Spleen (tissue), 11 donors: Measurements from ENCODE around the gene SDK1. TPM values are rescaled to one million over a fixed set of nuclear protein-coding genes. Genes with fewer than 3 reads are reported as not detected.
A peak's percentile ranks its signal among the peaks of the same experiment; 100 is the strongest.

ENCODE experiments used
- DNase-seq: peaks from one replicate; pipeline ENCODE4 v3.0.0-alpha.2; 2020
- H3K27ac ChIP-seq, 8 donors: fragments of 200-600 bp; sonication (generic) in 7 of 8; 1 replicate in 4 of 8; 2 replicates in 4 of 8; pipeline versions ENCODE4 v1.5.0 to v1.8.0; 2016 to 2021; ENCODE audit warnings: inconsistent platforms in 4 of 8, mild to moderate bottlenecking in 4 of 8, moderate library complexity in 1 of 8
- H3K27me3 ChIP-seq, 7 donors: fragments of 200-600 bp; sonication (generic) in 6 of 7; replicated peaks in 1 of 7; 1 replicate in 4 of 7; 2 replicates in 3 of 7; pipeline versions ENCODE4 v1.5.0 to v1.8.0; 2016 to 2021; ENCODE audit warnings: inconsistent platforms in 3 of 7, mild to moderate bottlenecking in 1 of 7
- H3K36me3 ChIP-seq, 6 donors: fragments of 200-600 bp; sonication (generic) in 5 of 6; 1 replicate in 4 of 6; 2 replicates in 2 of 6; pipeline versions ENCODE4 v1.5.0 to v1.8.0; 2016 to 2021; ENCODE audit warnings: inconsistent platforms in 2 of 6
- H3K4me1 ChIP-seq, 6 donors: fragments of 200-600 bp; sonication (generic) in 5 of 6; 1 replicate in 3 of 6; 2 replicates in 3 of 6; pipeline versions ENCODE4 v1.5.0 to v1.8.0; 2016 to 2021; ENCODE audit warnings: inconsistent platforms in 3 of 6
- H3K4me3 ChIP-seq, 8 donors: fragments of 200-600 bp; sonication (generic) in 7 of 8; 1 replicate in 4 of 8; 2 replicates in 4 of 8; pipeline versions ENCODE4 v1.5.0 to v1.8.0; 2016 to 2021; ENCODE audit warnings: inconsistent platforms in 4 of 8, mild to moderate bottlenecking in 4 of 8, moderate library complexity in 2 of 8
- H3K9me3 ChIP-seq, 8 donors: fragments of 200-600 bp; sonication (generic) in 7 of 8; 1 replicate in 4 of 8; 2 replicates in 4 of 8; pipeline versions ENCODE4 v1.5.0 to v1.8.0; 2016 to 2021; ENCODE audit warnings: inconsistent platforms in 4 of 8
- POLR2A ChIP-seq, 3 donors: fragments of 450-650 bp; IDR thresholded peaks; one replicate each; pipeline ENCODE4 v1.5.1; 2017; ENCODE audit warnings: antibody characterized with exemption in 3 of 3, mild to moderate bottlenecking in 1 of 3
- POLR2AphosphoS5 ChIP-seq, 3 donors: sonication (generic); formaldehyde crosslinking; IDR thresholded peaks; one replicate each; pipeline ENCODE4 v1.5.1; 2017; ENCODE audit warnings: antibody characterized with exemption in 3 of 3
- WGBS, 5 donors: extraction: QIAGEN DNeasy Blood & Tissue Kit in 3 of 5; methylation state at CpG; one replicate each; pipeline versions ENCODE4 v1.1.5 to v1.1.7; 2013 to 2018; 5-methylcytosine and 5-hydroxymethylcytosine counted together
- intact Hi-C: fragments of 100-400 bp; cut with DNase I; formaldehyde crosslinking; loops from one replicate; pipeline ENCODE4 v1.15.0; 2023; ENCODE audit warnings: low total_unique reads
- polyA plus RNA-seq, 3 donors: library from polyadenylated mRNA; stranded (reverse); fragments of 200-250 nt; gene quantifications; one replicate each; pipeline ENCODE4 v1.2.1, GENCODE V29; 2013
- total RNA-seq, 7 donors: library from RNA; depleted of rRNA in 3 of 7; stranded (reverse); fragments of >200 nt in 3 of 7; fragmentation: NEBNext Ultra II Directional in 4 of 7; extraction: Animal tissue kit (Norgen Biotek cat#: 25700) in 4 of 7; gene quantifications; one replicate each; pipeline versions ENCODE4 v1.1.0 to v1.2.1, GENCODE V29; 2016 to 2021
- TF ChIP-seq, protein P1 (sequence below), 11 experiments: fragments of 200-600 bp in 7 of 11; fragments of 450-650 bp in 4 of 11; sonication (generic) in 4 of 11; IDR thresholded peaks in 8 of 11; conservative IDR thresholded peaks in 3 of 11; 1 replicate in 7 of 11; 2 replicates in 4 of 11; pipeline versions ENCODE4 v1.4.0 to v1.8.0; 2016 to 2021; ENCODE audit warnings: antibody characterized with exemption in 11 of 11, inconsistent platforms in 4 of 11, mild to moderate bottlenecking in 1 of 11
- donor health status: healthy with polysubstance abuse.
- donor health status: DM: no; HTN: no; CAD: no; lungs with moderate emphysema.
- donor health status: DM: no; HTN: no; CAD: no.
- donor health status: Bipolar disorder and iron deficiency.
- donor health status: healthy.
- donor health status: DM: no; HTN: no; CAD: no.
- donor health status: DM: yes; HTN: yes; CAD: no.

Gene SDK1
- total and polyA plus RNA-seq, 10 donors: 3.2 to 54.1 (median 35.1) TPM

- H3K4me1 ChIP-seq: no peaks in the 10 kb centered on the region
- intact Hi-C loops: no loop called here
Measured at GRCh38 chr7:4077980-4078379, 776.9 kb downstream of the SDK1 start.

DNA sequence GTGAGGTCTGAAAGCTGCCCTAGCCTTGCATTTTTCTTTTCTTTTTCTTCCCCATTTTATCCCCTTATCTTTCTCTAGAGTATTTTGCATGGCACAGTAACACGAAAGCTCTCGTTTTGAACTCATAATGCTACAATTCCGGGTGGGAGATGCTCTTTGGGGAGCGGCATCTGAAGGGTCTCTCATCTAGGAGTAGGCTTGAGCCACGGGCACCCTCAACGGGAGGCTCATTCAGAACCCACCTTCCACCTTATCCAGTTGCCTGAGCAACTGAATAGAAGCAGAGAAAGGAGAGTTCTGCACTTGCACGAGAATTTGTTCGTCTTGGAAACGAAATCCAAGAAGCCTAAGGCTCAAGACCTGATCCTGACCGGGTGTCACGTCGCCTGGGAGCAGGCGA lies 777.5 kb downstream of the SDK1 start:
- Histone ChIP-seq H3K4me3 (no peak overlapping the region), H3K4me1 (no peaks in the 10 kb centered on the region), H3K9me3 (peaks cover 0 to 9% (median 0%) of the 10 kb centered on the region in 8 donors), H3K36me3 (peaks cover 0 to 11% (median 1%) of the 10 kb centered on the region in 6 donors), H3K27ac (no peak overlapping the region), H3K27me3 (no peaks in the 10 kb centered on the region)
- TF ChIP-seq POLR2A (IDR thresholded peaks at IDR 0.05): no peak
- TF ChIP-seq, protein P1, sequence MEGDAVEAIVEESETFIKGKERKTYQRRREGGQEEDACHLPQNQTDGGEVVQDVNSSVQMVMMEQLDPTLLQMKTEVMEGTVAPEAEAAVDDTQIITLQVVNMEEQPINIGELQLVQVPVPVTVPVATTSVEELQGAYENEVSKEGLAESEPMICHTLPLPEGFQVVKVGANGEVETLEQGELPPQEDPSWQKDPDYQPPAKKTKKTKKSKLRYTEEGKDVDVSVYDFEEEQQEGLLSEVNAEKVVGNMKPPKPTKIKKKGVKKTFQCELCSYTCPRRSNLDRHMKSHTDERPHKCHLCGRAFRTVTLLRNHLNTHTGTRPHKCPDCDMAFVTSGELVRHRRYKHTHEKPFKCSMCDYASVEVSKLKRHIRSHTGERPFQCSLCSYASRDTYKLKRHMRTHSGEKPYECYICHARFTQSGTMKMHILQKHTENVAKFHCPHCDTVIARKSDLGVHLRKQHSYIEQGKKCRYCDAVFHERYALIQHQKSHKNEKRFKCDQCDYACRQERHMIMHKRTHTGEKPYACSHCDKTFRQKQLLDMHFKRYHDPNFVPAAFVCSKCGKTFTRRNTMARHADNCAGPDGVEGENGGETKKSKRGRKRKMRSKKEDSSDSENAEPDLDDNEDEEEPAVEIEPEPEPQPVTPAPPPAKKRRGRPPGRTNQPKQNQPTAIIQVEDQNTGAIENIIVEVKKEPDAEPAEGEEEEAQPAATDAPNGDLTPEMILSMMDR (IDR thresholded peaks at IDR 0.05 in 8 of 11, conservative IDR thresholded peaks at IDR 0.05 in 3 of 11): no peak
- DNase-seq: no peak
- WGBS, 5 donors: 78 to 91% (median 87%) methylated on average over 13 of the region's 13 CpGs
- intact Hi-C loops: no loop called here

More at GRCh38 chr7:4077980-4078379, 776.9 kb downstream of the SDK1 start:
- WGBS, 5 donors: 91 to 98% (median 97%) methylated on average over 8 of the region's 8 CpGs
- Histone ChIP-seq H3K27ac (no peak overlapping the region), H3K36me3 (peaks cover 0 to 11% (median 1%) of the 10 kb centered on the region in 6 donors), H3K27me3 (no peaks in the 10 kb centered on the region), H3K9me3 (peaks cover 0 to 7% (median 0%) of the 10 kb centered on the region in 8 donors), H3K4me3 (no peak overlapping the region)
- TF ChIP-seq POLR2AphosphoS5 (IDR thresholded peaks at IDR 0.05): no peak
- TF ChIP-seq, protein P1 (IDR thresholded peaks at IDR 0.05 in 8 of 11, conservative IDR thresholded peaks at IDR 0.05 in 3 of 11): no peak
- TF ChIP-seq POLR2A (IDR thresholded peaks at IDR 0.05): no peak
- DNase-seq: peak; percentile 39

DNA sequence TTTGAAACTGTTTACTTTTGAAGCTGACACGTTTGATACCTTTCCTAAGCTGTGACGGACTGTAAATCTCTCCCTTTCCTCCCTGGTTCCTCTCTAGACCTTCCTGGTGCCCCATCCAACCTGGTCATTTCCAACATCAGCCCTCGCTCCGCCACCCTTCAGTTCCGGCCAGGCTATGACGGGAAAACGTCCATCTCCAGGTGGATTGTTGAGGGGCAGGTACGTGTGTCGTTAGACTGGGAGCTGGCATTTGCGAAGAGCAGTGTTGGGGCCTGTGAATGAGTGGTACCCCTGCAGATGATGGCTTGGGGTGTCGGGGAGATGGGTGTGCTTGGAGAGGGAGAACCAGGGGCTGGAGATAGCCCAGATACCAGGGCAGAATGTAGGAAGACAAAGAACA lies 778.3 kb downstream of the SDK1 start:
- Histone ChIP-seq H3K9me3 (peaks cover 0 to 9% (median 0%) of the 10 kb centered on the region in 8 donors), H3K4me1 (no peaks in the 10 kb centered on the region), H3K27ac (no peak overlapping the region), H3K36me3 (peaks cover 0 to 11% (median 1%) of the 10 kb centered on the region in 6 donors), H3K27me3 (no peaks in the 10 kb centered on the region), H3K4me3 (no peak overlapping the region)
- DNase-seq: no peak
- TF ChIP-seq POLR2AphosphoS5 (IDR thresholded peaks at IDR 0.05) (no peak), POLR2A (IDR thresholded peaks at IDR 0.05) (no peak)
- TF ChIP-seq, protein P1 (IDR thresholded peaks at IDR 0.05 in 8 of 11, conservative IDR thresholded peaks at IDR 0.05 in 3 of 11): no peak
- intact Hi-C loops: no loop called here
- WGBS, 5 donors: 87 to 92% (median 90%) methylated on average over 11 of the region's 11 CpGs

DNA sequence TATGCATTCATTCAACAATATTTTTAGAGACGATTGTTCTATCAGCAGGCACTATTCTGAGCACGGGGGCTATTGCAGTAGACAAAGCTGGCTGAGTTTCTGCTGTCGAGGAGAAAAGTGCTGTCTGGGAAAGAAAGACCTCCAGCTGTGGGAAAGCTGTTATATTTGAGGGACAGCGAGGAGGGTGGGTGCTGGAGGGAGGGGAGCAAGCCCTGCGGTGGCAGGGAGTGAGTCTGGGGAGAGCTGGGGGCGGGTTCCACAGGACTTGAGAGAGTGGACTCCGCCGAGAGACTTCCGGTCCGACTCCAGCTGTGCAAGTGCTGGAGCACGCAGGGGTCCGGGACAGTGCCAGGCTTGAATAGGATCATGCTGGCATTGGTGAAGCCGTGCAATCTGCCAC lies 778.9 kb downstream of the SDK1 start:
- intact Hi-C loops: no loop called here
- H3K4me3 ChIP-seq: no peak overlapping the region
- TF ChIP-seq, protein P1 (IDR thresholded peaks at IDR 0.05 in 8 of 11, conservative IDR thresholded peaks at IDR 0.05 in 3 of 11): no peak
- TF ChIP-seq POLR2A (IDR thresholded peaks at IDR 0.05) (no peak), POLR2AphosphoS5 (IDR thresholded peaks at IDR 0.05) (no peak)
- peak; percentile 42 for DNase-seq
- peaks cover 0 to 11% (median 1%) of the 10 kb centered on the region in 6 donors for H3K36me3 ChIP-seq
- 72 to 87% (median 83%) methylated on average over 13 of the region's 13 CpGs for WGBS, 5 donors
- no peaks in the 10 kb centered on the region for H3K27me3 ChIP-seq
- H3K27ac ChIP-seq: no peak overlapping the region
- no peaks in the 10 kb centered on the region for H3K4me1 ChIP-seq
- peaks cover 0 to 9% (median 0%) of the 10 kb centered on the region in 8 donors for H3K9me3 ChIP-seq
